ENCODE results near the gene SDHC.

Gene SDHC

GRCh38 chr1:161267321-161267720 lies 46.9 kb upstream of the SDHC start:
- TF ChIP-seq CTCF (conservative IDR thresholded peaks at IDR 0.05; ENCODE audit: low read depth, low read length), result no peak
- Histone ChIP-seq H3K4me3 (IDR thresholded peaks at IDR 0.05; ENCODE audit: insufficient read depth, low read depth, low read length) (no peak overlapping the region), H3K4me1 (ENCODE audit: low read depth, poor library complexity, severe bottlenecking) (no peaks in the 10 kb centered on the region), H3K9ac (no peak overlapping the region), H3K27ac (no peak overlapping the region), H2AFZ (ENCODE audit: low read depth) (no peak overlapping the region), H3K27me3 (ENCODE audit: insufficient read depth, low read depth) (no peaks in the 10 kb centered on the region), H3K79me2 (ENCODE audit: insufficient read depth, low read depth) (no peaks in the 10 kb centered on the region), H3K36me3 (ENCODE audit: insufficient read depth) (no peaks in the 10 kb centered on the region), H3K4me2 (no peak overlapping the region), H4K20me1 (ENCODE audit: insufficient read depth) (no peaks in the 10 kb centered on the region)

GRCh38 chr1:161273402-161273801 lies 40.8 kb upstream of the SDHC start:
- no peak for TF ChIP-seq CTCF (conservative IDR thresholded peaks at IDR 0.05; ENCODE audit: low read depth, low read length)
- Histone ChIP-seq H3K79me2 (ENCODE audit: insufficient read depth, low read depth) (no peaks in the 10 kb centered on the region), H3K4me1 (ENCODE audit: low read depth, poor library complexity, severe bottlenecking) (no peaks in the 10 kb centered on the region), H4K20me1 (ENCODE audit: insufficient read depth) (no peaks in the 10 kb centered on the region), H3K4me2 (no peak overlapping the region), H3K27me3 (ENCODE audit: insufficient read depth, low read depth) (no peaks in the 10 kb centered on the region), H2AFZ (ENCODE audit: low read depth) (no peak overlapping the region), H3K4me3 (IDR thresholded peaks at IDR 0.05; ENCODE audit: insufficient read depth, low read depth, low read length) (no peak overlapping the region), H3K36me3 (ENCODE audit: insufficient read depth) (no peaks in the 10 kb centered on the region), H3K9ac (no peak overlapping the region), H3K27ac (no peak overlapping the region)

DNA sequence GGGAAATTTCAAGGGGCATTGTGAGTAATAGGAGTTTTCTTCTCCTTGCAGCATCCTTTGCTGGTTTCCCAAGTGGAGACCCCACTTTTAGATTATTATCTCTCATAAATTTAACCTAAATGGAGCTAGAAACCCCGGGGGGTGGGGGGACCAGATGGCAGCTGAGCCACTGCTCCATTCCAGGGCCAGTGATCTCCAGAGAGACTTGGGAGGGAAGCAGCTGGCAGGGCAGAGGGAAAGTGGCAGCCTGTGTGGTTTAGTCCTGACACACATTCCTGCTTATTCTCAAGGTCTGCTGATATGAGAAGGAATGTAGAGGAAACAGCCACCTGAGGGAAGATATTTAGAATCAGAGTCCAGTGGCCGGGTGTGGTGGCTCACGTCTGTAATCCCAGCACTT lies 39.3 kb upstream of the SDHC start:
- no peaks in the 10 kb centered on the region for H3K4me1 ChIP-seq (ENCODE audit: low read depth, poor library complexity, severe bottlenecking)
- no peaks in the 10 kb centered on the region for H3K79me2 ChIP-seq (ENCODE audit: insufficient read depth, low read depth)
- H3K36me3 ChIP-seq (ENCODE audit: insufficient read depth), result no peaks in the 10 kb centered on the region
- no peaks in the 10 kb centered on the region for H3K27me3 ChIP-seq (ENCODE audit: insufficient read depth, low read depth)
- TF ChIP-seq CTCF (conservative IDR thresholded peaks at IDR 0.05; ENCODE audit: low read depth, low read length), result no peak
- no peak overlapping the region for H3K27ac ChIP-seq
- no peaks in the 10 kb centered on the region for H4K20me1 ChIP-seq (ENCODE audit: insufficient read depth)
- H3K4me3 ChIP-seq (IDR thresholded peaks at IDR 0.05; ENCODE audit: insufficient read depth, low read depth, low read length), result no peak overlapping the region
- H2AFZ ChIP-seq (ENCODE audit: low read depth), result no peak overlapping the region
- H3K4me2 ChIP-seq, result no peak overlapping the region
- no peak overlapping the region for H3K9ac ChIP-seq

DNA sequence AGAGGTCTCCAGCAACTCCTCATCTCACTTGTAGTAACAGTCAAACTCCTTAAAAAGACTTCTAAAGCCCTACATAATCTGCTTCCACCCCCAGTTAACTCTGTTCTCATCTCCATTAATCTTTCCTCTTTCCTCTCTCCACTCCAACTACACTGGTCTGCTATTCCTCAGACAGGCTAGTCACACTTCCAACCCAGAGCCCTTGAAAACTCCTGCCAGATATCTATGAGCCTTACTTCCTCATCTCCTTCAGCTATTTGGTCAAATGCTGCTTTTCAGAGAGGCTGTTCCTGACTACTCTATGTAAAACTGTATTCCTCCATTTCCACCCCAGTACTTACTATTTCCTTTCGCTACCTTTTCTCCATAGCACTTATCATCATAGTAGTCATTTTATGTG lies 31.2 kb upstream of the SDHC start:
- no peaks in the 10 kb centered on the region; the same call in 1 of the 2 replicates for H3K27me3 ChIP-seq (ENCODE audit: insufficient read depth, low read depth)
- no peak for TF ChIP-seq CTCF (conservative IDR thresholded peaks at IDR 0.05; ENCODE audit: low read depth, low read length)
- no peaks in the 10 kb centered on the region for H3K4me1 ChIP-seq (ENCODE audit: low read depth, poor library complexity, severe bottlenecking)
- H3K27ac ChIP-seq, result no peak overlapping the region
- no peak overlapping the region for H3K4me3 ChIP-seq (IDR thresholded peaks at IDR 0.05; ENCODE audit: insufficient read depth, low read depth, low read length)
- no peaks in the 10 kb centered on the region for H4K20me1 ChIP-seq (ENCODE audit: insufficient read depth)
- H3K9ac ChIP-seq, result no peak overlapping the region
- H3K4me2 ChIP-seq, result no peak overlapping the region
- H3K79me2 ChIP-seq (ENCODE audit: insufficient read depth, low read depth), result no peaks in the 10 kb centered on the region
- no peak overlapping the region for H2AFZ ChIP-seq (ENCODE audit: low read depth)
- H3K36me3 ChIP-seq (ENCODE audit: insufficient read depth), result no peaks in the 10 kb centered on the region

Data from KMS-11 (cell line).